RCC 7860 (cell line): ENCODE data around the gene ZNF48.

ENCODE experiments used
- DNase-seq: peaks from one replicate; pipeline ENCODE4 v3.0.0-alpha.2; 2015; ENCODE audit warnings: low spot score
- FAIRE-seq: peaks from 2 replicates; lab custom pipeline; 2012; peaks lifted over from hg19 to GRCh38; lab: Jason Lieb, UNC

ZNF48 gene

DNA sequence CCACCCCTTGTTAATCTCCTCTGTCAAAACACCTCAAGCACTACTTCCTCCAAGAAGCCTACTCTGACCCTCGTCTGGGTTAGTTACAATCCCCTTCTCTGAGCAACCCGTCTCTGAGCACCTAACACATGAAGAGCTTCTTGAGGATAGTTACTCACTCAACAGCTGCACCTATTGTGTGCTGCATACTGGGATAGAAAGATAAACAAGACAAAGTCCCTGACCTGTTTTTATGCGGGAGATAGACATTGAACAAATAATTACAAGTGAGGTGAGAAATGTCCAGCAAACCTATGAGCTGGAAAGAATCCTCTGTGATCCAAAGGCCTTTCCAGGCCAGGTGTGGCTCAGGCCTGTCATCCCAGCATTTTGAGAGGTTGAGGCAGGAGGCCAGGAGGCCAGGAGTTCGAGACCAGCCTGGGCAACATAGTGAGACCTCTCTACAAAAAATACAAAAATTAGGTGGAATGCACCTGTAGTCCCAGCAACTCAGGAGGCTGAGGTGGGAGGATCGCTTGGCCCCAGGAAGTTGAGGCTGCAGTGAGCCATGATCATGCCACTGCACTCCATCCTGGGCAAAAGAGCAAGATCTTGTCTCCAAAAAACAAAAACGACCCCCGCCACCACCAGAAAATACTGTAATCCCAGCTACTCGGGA is 6.7 kb downstream of the ZNF48 start:
- FAIRE-seq (no peak), DNase-seq (no peak)

DNA sequence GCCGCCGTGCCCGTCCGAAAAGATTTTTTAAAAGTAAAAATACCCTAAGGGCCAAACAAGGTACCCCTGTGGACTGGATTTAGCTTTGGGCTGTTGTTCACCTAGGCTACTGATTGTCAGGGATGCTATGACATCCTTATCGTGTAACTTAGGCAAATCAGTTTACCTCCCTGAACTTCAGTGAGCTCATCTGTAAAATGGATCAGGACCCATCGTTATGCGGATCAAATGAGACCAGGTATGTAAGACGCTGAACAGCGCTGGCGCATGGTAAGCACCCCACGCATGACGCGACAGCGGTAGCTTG is 11.5 kb downstream of the ZNF48 start:
- FAIRE-seq = no peak

DNA sequence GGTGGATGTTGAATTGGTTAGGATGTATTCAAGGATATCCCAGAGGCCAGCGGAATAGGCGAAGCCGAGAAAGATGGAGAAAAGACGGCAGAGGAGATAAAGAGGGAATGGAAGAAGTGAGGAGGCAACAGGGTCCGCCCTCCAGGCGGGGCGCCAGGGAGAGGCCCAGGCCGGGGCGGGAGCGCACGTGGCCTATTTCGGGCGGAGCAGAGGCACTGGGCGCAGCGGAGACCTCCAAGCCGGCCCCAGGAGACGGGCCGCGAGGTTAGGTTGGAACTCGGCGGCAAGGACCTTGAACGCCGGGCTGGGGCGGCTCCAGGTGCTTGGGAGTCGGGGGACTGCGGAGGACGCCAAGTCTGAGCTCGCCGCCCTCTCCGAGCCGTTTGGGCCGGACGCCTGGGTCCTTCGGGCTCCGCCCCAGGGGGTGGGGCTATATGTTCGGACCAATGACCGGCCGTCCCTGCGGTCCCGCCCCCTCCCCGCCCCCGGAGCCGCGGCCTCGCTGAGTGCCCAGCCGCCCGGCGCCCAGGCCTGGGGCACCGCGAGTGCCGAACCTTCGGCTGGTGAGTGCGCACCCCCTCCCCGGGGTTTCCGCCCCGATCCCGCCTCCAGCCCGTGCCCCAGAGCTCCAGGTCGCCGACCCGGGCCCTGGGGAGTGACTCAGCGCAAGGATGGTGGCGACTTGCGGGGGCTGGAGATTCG is 12.0 kb downstream of the ZNF48 start, which contains the start of gene ZNF771:
ZNF771 (plus strand) TSS at position 505 of the 702 bp plus-strand sequence. CDS start 448 bp downstream, outside the sequence.
- no peak for FAIRE-seq
- peak; percentile 45 for DNase-seq

More for the DNA sequence above, 11.5 kb downstream of the ZNF48 start:
- no peak for DNase-seq

DNA sequence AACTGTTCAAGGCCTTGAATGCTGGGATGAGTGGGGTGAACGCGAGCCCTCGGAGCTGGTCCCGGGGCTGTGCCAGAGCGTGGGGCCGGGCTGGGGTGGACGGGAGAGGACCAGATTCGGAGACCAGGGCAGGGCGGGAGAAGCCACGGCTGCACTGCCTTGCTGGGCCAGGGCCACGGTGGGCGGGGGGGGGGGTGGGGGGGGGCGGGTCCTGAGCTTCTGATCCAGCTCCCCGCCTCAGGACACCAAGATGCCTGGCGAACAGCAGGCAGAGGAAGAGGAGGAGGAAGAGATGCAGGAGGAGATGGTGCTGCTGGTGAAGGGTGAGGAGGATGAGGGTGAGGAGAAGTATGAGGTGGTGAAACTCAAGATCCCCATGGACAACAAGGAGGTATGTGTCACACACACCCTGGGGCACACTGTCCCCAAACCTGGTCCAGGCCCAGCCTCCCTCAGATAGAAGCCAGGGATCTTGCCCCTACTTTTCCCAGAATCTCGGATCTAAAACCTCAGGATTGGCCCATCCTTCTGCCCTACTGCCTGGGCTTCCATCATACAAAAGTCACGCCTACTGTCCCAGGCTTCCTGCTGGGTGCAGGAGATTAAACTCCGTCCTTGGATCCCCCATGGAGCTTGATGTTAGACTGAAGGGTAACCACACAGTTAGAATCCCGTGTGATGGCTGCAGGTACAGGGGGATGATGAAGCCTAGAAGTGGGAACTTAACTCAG is 12.7 kb downstream of the ZNF48 start:
- no peak for FAIRE-seq

DNA sequence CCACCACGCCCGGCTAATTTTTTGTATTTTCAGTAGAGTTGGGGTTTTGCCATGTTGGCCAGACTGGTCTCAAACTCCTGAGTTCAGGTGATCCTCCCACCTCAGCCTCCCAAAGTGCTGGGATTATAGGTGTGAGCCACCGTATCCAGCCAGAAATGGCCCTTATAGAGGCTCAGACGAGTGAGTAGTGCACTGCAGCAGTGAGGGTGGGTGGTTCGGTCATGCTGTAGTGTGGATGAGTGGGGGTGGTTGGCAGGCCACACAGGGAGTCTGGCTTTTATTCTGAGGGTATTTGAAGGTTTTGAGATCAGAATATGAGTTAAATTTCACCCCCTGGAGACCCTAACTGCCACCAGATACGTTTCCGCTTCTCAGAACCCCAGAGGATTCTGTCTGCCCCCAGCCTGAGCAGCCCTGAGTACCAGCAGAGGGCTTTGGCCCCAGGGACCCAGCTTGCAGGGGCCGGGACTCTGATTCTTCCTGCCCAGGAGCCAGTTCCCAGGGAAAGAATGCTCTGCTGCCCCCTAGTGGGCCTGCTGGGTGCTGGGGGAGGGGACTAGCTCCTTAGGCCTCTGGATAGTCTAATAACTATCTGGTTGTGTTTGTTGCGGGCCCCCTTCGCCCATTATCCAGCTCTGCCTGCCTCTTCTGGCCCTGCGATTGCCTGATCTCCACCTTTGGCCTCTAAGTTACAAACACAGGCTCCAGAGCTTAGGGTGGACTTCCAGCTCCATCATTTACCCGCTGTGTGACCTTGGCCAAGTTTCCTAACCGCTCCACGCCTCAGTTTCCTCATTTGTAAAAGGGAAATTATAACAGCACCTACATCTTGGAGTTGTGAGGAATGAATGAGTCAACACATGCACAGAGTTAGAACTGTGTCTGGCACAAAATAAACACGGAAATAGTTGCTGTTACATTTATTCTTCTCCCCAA is 14.2 kb downstream of the ZNF48 start:
- DNase-seq (peak; percentile 69), FAIRE-seq (no peak)

More for the DNA sequence above, 12.7 kb downstream of the ZNF48 start:
- DNase-seq = no peak

DNA sequence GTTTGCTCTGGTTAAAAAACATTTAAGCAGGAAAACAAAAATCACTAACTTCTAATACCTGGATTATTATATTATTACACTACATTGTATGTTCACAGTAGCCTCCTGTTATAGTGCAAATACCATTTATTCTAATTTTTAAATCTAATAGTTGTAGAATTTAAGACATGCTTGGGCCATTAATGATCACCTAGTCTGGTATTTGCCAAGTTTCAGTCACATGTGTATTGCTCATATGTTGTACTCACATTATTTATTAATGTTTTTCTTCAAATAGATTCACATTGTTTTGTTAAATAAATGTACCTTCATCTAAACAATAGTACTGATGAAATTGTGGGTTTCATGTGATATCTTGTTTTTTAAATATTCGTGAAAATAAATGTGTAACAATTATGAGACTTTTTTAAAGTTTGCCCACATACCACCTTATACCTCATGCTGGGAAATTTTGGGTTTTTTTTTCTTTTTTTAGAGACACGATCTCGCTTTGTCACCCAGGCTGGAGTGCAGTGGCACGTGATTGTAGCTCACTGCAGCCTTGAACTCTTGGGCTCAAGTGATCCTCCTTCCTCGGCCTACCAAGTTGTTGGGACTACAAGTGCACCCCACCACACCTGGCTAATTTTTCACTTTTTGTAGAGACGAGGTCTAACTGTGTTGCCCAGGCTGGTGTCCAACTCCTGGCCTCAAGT is 18.0 kb downstream of the ZNF48 start:
- no peak for DNase-seq
- no peak for FAIRE-seq

DNA sequence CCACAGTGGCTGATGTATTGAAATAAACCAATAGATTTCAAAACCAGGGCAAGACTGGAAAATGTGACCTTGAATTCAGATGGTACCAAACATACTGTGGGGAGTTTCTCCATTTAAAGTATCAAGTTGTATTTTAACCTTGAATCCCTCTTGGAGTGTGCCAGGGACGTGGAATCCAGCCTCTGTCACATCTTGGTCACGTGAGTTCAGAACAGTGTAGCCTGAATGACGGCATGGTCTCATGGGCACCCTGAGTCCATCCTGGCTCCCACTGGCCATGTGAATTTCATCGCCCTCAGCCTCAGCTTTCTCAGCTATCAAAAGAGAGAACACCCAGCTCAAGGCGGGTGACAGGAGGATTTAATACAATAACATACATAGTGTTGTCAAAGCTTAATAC is 18.9 kb downstream of the ZNF48 start:
- no peak for FAIRE-seq

DNA sequence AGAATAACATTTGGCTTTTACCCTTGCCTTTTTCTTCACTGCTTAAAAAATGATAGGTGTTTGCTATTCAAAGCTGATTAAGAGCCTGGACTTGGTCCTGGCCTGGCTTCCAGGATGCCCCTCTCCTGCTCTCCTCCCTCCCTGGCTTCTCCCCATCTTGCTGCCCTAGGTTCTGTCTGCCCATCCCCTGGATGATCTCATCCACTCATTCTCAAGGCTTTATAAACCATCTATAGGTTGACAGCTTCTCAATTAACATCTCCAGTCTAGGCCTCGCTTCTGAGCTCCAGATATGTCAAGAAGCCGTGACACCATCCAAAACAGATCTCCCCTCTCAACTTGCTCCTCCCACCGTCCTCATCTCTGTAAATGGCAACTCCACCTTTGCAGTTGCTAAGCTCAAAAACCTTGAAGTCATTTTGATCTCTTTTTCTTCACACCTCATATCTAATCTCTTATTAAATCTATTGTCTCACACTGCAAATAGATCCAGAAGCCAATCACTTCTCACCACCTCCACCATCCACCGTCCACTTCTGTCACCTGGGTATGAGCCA is 20.9 kb downstream of the ZNF48 start:
- no peak for FAIRE-seq
- DNase-seq = no peak

More for the DNA sequence above, 18.9 kb downstream of the ZNF48 start:
- no peak for DNase-seq

DNA sequence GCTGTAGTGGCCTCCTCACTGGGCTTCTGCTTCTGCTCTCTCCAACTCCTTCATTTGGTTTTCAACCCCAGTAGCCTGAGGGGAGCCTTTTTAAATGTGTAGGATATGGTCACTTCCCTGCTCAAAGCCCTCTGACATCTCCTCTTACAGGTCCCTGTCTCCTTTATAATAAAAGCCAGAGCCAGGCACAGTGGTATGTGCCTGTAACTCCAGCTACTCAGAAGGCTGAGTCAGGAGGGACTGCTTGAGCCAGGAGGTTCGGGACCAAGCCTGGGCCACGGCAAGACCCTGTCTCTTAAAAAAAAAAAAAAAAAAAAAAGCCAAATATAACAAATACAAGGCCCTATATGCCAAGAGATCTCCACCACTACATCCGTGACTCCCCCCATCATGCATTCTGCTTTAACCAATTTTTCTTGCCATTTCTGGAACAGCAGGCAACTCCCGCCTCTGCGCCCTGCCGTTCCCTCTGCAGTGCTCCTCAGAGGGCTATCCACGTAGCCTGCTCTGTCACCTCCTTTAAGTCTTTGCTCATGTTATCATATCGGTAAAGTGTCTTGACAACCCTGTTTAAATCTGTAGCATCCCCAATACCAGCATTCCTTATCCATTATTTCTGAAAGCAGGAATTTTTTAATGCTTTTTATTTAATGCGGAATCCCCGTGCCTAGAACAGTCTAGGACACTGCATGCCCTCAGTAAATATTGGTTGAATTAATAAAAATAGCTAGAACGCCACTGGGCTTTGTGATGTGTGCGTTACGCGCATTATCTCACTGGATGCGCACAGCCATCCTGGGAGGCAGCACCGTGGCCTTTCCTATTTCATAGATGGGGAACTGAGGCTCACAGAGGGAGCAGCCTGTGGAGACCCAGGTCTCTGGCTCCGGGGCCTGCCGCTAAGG is 21.7 kb downstream of the ZNF48 start:
- FAIRE-seq = no peak
- DNase-seq = no peak

DNA sequence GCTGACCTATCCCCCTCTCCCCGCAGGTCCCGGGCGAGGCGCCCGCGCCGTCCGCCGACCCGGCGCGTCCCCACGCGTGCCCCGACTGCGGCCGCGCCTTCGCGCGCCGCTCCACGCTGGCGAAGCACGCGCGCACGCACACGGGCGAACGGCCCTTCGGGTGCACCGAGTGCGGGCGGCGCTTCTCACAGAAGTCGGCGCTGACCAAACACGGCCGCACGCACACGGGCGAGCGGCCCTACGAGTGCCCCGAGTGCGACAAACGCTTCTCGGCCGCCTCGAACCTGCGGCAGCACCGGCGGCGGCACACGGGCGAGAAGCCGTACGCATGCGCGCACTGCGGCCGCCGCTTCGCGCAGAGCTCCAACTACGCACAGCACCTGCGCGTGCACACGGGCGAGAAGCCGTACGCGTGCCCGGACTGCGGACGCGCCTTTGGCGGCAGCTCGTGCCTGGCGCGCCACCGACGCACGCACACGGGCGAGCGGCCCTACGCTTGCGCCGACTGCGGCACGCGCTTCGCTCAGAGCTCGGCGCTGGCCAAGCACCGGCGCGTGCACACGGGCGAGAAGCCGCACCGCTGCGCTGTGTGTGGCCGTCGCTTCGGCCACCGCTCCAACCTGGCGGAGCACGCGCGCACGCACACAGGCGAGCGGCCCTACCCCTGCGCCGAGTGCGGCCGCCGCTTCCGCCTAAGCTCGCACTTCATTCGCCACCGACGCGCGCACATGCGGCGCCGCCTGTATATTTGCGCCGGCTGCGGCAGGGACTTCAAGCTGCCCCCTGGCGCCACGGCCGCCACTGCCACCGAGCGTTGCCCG is 22.5 kb downstream of the ZNF48 start:
- DNase-seq (no peak), FAIRE-seq (no peak)

DNA sequence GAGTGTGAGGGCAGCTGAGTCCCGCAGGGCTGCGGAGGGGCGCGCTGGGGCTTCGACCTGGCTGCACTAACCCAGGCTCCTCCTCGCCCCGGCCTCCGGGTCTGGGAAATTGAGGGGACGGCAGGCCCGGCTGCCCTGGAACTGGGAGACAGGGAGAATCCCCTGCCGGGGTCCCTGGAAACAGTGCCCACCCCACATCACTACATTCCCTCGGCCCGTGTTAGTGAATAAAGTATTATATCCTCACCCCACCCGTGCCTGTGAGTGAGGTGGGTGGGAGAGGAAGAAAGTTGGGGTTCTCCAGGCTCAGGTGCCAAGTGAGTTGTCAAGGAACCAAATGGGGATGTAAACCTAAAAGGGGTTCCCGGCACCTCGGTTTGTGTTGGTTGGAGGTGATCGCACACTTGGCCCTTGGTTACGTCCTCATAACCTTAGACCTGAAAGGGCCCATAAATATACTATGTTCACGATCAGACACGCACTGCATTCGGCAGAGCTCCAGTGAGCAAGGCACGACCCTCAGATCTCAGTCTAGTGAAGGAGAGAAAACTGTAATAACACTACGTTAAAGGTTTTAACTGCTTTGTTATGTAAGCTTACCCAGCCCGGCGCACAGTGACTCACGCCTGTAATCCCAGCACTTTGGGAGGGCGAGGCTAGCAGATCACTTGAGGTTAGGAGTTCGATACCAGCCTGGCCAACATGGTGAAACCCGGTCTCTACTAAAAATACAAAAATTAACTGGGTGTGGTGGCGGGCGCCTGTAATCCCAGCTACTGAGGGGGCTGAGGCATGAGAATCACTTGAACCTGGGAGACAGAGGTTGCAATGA is 23.3 kb downstream of the ZNF48 start:
- FAIRE-seq = no peak

DNA sequence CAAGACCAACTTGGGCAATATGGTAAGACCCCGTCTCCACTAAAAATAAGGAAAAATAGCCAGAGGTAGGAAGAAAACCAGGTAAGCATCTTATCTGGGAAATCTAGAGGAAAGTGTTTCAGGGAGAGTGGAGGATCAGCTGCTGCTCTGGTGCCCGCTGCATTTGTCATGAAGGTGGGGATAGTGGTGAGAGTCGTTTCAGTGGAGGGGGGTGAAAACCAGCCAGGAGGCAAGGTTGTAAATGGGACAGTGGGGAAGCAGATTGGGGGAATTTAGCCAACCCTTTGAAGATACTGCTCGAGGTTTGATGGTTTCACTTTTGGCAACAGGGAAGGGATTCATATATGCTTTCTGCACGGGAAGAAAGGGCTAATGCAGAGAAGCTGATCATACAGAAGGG is 25.8 kb downstream of the ZNF48 start:
- FAIRE-seq (no peak), DNase-seq (no peak)

More for the DNA sequence above, 23.3 kb downstream of the ZNF48 start:
- DNase-seq = no peak

DNA sequence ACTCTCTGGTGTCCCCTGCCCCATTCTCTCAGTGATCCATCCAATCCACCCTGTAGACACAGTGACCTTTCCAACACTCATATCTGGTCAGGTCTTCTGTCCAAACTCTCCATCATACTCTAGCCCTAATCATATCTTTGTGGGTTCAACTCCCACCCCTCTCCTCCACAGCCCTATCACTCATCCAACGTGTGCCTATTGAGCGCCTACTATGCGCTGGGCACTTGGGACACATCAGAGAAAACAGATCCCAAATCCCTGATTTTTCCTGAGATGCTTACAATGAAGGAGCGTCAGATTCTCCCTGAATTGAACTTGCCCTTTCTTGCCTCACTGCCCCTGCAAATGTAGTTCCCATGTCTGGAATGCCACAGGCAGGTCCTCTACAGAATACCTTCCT is 32.8 kb downstream of the ZNF48 start:
- FAIRE-seq (no peak), DNase-seq (no peak)

DNA sequence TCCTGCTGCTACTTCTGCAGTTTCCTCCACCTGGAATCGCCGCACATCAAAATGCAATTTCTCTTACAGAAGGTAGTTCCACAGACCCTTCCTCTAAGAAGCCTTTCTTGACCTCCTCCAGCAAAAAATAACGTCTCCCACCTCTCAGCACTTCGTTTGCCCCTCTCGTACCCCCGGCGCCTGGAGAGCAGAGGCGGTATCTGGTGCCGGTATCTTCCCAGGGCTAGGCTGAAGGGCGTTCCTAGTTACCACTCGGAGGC is 34.1 kb downstream of the ZNF48 start:
- DNase-seq = no peak

DNA sequence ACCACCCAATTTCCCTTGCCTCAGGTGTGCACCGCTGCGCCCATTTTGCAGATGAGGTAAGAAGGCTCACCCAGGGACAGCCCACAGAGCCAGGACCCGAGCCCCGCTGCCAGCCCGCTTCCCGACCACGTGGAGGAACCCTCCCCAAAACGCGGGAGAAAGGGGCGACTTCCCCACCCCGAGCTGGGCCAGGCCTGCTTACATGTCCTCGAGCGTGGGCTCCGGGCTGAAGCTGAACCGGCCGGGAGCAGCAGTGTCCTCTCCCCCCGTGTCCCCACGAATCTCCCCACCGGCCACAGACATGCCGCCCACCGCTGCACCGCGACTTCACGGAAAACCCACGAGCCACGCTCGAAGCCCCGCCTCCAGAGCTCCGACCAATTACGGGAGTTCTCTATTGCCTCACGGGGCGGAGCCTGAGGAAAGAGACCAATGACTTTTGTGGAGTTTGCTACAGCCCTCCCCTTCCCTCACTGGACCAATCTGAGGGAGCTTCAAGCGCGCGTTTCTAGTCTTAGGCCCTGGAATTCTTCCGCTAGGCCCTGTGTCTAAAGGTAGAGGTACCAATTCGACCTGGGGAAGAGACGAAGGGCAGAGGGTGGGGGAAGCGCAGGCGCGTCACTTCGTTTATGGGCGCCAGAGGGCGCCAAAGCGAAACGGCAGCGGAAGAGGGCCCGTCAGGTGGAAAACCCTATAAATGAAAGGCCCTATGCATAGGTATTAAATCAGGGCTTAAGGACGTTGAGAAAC is 34.6 kb downstream of the ZNF48 start, which contains the start of gene DCTPP1:
DCTPP1 (minus strand) TSS at position 353 of the 750 bp plus-strand sequence; CDS start at position 303, 50 bp downstream.
- peak; percentile 98 for DNase-seq
- peak; percentile 92 for FAIRE-seq

More for the DNA sequence above, 34.1 kb downstream of the ZNF48 start:
- FAIRE-seq = no peak

DNA sequence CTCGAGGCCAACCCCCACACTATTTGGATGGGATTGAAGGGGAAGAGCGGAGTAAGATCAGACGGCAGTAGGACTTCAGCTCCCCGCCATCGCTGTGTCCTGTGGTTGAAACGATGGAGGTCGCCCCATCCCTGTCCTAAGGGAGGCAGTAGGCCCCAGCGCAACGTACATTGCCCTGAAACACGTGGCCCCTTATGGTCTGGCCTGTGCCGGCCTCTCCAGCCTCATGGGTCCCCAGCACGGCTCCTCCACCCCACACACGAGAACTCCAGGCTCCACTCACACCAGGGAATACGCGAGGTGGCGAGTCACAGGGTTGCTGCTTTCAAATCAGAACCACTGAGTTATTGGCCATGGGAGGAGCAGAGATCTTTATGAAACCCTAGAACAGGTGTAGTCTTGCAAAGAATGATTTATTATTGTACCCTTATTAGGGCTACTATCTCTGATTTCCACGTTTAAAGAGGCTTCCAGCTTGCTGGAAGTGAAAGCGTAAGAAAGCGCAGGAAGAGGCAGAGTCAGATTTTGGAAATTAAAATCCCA is 35.3 kb downstream of the ZNF48 start:
- DNase-seq (no peak), FAIRE-seq (no peak)
